Left ventricle myocardium inferior (tissue), 1 donor: ENCODE results near the gene BSDC1. TPM values are rescaled to one million over a fixed set of nuclear protein-coding genes. Genes with fewer than 3 reads are reported as not detected.
"Not testable (repeated sequence)": the region's sequence is repeated elsewhere in the genome, so short reads cannot be mapped to it uniquely, and the experiment has no call there.

ENCODE experiments used
- DNase-seq: peaks from one replicate; pipeline ENCODE4 v3.0.0-alpha.2; 2020
- H3K27ac ChIP-seq: fragments of 200-600 bp; replicated peaks from 2 replicates; pipeline ENCODE4 v1.8.0; 2021
- H3K27me3 ChIP-seq: fragments of 200-600 bp; 2 replicates; pipeline ENCODE4 v1.8.0; 2021; ENCODE audit warnings: low read depth
- H3K36me3 ChIP-seq: fragments of 200-600 bp; 2 replicates; pipeline ENCODE4 v1.8.0; 2021
- H3K4me1 ChIP-seq: fragments of 200-600 bp; 2 replicates; pipeline ENCODE4 v1.8.0; 2021
- H3K4me3 ChIP-seq: fragments of 200-600 bp; 2 replicates; pipeline ENCODE4 v1.8.0; 2021; ENCODE audit warnings: mild to moderate bottlenecking, moderate library complexity
- H3K9me3 ChIP-seq: fragments of 200-600 bp; replicated peaks from 2 replicates; pipeline ENCODE4 v1.8.0; 2021
- CTCF ChIP-seq: fragments of 200-600 bp; IDR thresholded peaks from 2 replicates; pipeline ENCODE4 v1.8.0; 2021; ENCODE audit warnings: antibody characterized with exemption, mild to moderate bottlenecking, borderline replicate concordance
- intact Hi-C: fragments of 100-400 bp; cut with micrococcal nuclease; formaldehyde crosslinking; loops from one replicate; pipeline ENCODE4 v1.11.0; 2022
- total RNA-seq: library from RNA; stranded (reverse); fragmentation: NEBNext Ultra II Directional; extraction: Animal tissue kit (Norgen Biotek cat#: 25700); gene quantifications from one replicate; pipeline ENCODE4 v1.2.1, GENCODE V29; 2021
- donor health status: DM: no; HTN: yes; CAD: no; lungs with severe emphysema.

BSDC1 gene
- total RNA-seq, 1 donor from 2014 or later: 44.9 TPM

- Histone ChIP-seq H3K9me3 (no peaks in the 10 kb centered on the region), H3K27ac (no peak overlapping the region), H3K4me1 (peaks cover 38% of the 10 kb centered on the region), H3K27me3 (no peaks in the 10 kb centered on the region), H3K4me3 (no peak overlapping the region), H3K36me3 (peaks cover 4% of the 10 kb centered on the region)
- no peak for DNase-seq
- no peak for TF ChIP-seq CTCF
- intact Hi-C loops: no loop called here
Observed at GRCh38 chr1:32358435-32358834, 35.8 kb downstream of the BSDC1 start.

GRCh38 chr1:32357614-32358013, 36.6 kb downstream of the BSDC1 start:
- peaks cover 40% of the 10 kb centered on the region for H3K4me1 ChIP-seq
- no peaks in the 10 kb centered on the region for H3K27me3 ChIP-seq
- no peak overlapping the region for H3K4me3 ChIP-seq
- intact Hi-C loops: no loop called here
- no peak for DNase-seq
- no peak overlapping the region for H3K27ac ChIP-seq
- no peaks in the 10 kb centered on the region for H3K9me3 ChIP-seq
- no peaks in the 10 kb centered on the region for H3K36me3 ChIP-seq
- TF ChIP-seq CTCF: no peak

DNA sequence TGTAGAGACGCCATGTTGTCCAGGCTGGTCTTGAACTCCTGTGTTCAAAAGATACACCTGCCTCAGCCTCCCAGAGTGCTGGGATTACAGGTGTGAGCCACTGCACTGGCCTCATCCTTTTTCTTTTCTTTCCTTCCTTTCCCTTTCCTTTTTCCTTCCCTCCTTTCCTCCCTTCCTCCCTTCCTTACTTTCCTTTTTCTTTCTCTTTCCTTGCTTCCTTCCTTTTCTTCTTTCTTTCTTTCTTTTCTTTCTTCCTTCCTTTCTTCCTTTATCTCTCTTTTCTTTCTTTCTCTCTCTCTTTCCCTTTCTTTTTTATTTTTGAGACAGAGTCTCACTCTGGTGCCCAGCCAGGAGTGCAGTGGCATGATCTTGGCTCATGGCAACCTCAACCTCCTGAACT, 37.8 kb downstream of the BSDC1 start:
- intact Hi-C loops: no loop called here
- TF ChIP-seq CTCF: no peak

GRCh38 chr1:32355778-32356177, 38.5 kb downstream of the BSDC1 start:
- peaks cover 43% of the 10 kb centered on the region for H3K4me1 ChIP-seq
- H3K36me3 ChIP-seq, H3K9me3 ChIP-seq, H3K4me3 ChIP-seq, H3K27ac ChIP-seq, H3K27me3 ChIP-seq, intact Hi-C loops, DNase-seq: not testable (repeated sequence)

More for the DNA sequence above, 37.8 kb downstream of the BSDC1 start:
- H3K4me1 ChIP-seq: peaks cover 40% of the 10 kb centered on the region
- H3K36me3 ChIP-seq: no peaks in the 10 kb centered on the region
- H3K4me3 ChIP-seq: no peak overlapping the region
- no peak for DNase-seq
- no peaks in the 10 kb centered on the region for H3K9me3 ChIP-seq
- no peaks in the 10 kb centered on the region for H3K27me3 ChIP-seq
- H3K27ac ChIP-seq: no peak overlapping the region

DNA sequence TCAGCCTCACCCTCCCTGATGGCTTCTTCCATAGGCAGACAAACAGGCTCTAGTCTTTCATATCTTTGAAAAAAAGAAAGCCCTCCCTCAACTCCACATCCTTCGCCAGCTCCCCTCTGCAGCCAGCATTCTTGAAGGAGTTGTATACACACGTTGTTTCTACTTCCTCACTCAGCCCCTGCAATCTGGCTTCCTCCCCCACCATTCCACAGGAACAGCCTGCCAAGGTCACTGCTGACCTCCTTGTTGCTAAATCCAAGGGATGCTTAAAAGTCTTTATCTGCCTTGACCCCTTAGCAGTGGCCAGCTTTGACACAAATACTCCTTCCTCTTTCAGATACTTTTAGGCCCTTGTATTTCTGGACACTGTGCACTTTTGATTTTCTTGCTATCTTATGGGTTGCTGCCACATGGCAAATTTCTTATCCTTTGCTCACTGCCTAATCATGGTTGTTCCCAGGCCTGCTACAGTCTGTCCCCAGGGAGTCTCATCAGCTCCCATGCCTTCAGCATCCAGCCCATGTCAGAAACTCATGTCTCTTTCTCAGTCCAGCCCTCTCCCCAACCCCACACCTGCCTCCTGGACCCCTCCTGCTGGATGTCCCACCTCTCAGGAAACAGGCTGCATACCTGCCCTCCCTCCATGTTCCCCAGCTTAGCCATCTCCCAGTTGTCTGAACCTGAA, 40.2 kb downstream of the BSDC1 start:
- DNase-seq: peak; percentile 57
- Histone ChIP-seq H3K4me3 (peak overlapping the region; percentile 32), H3K27ac (peak overlapping the region; percentile 94), H3K27me3 (no peaks in the 10 kb centered on the region), H3K4me1 (peaks cover 60% of the 10 kb centered on the region), H3K9me3 (no peaks in the 10 kb centered on the region), H3K36me3 (no peaks in the 10 kb centered on the region)
- intact Hi-C loops: no loop called here
- no peak for TF ChIP-seq CTCF

DNA sequence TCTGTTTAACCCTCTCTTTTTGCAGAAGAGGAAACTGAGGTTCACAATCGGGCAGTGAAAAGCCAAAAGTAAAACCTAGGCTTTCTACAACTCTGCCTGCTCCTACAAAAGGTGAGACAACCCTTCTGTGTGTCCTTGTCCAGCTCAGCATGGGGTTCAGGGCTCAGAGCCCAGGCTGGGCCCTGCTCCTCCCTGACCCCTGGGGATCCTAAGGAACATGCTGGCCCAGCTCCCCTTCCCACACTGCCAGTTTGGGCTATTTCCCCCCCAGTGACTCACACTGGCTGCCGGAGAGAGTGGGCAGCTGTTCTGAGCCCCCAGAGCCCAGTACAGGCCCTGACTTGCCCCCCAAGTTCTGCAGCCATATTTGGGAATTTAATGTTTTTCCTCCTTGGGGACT, 40.8 kb downstream of the BSDC1 start:
- no peaks in the 10 kb centered on the region for H3K27me3 ChIP-seq
- H3K4me3 ChIP-seq: peak overlapping the region; percentile 32
- TF ChIP-seq CTCF: no peak
- intact Hi-C loops: no loop called here
- no peaks in the 10 kb centered on the region for H3K9me3 ChIP-seq
- H3K4me1 ChIP-seq: peaks cover 66% of the 10 kb centered on the region
- H3K36me3 ChIP-seq: no peaks in the 10 kb centered on the region
- DNase-seq: peak; percentile 58
- H3K27ac ChIP-seq: peak overlapping the region; percentile 94
